CD4-positive, alpha-beta T cell (primary cell): ENCODE data around the gene HOXC10. TPM values are rescaled to one million over a fixed set of nuclear protein-coding genes. Genes with fewer than 3 reads are reported as not detected.

Experiments used
- ATAC-seq: fragments of 200-7000 bp; cut with Tn5 transposase; one replicate; pipeline ENCODE4 v1.10.0; 2022; ENCODE audit warnings: mild to moderate bottlenecking; ENCODE audit not compliant: poor library complexity
- CTCF ChIA-PET: fragments of 350-600 bp; sonication (Branson Sonifier 250); formaldehyde crosslinking; loops from one replicate; lab custom pipeline; 2021; ENCODE audit warnings: antibody characterized with exemption, inconsistent platforms; lab: Charles Lee
- POLR2A ChIA-PET: fragments of 350-600 bp; sonication (Branson Sonifier 250); formaldehyde crosslinking; loops from one replicate; lab custom pipeline; 2021; ENCODE audit warnings: antibody characterized with exemption, inconsistent platforms; lab: Charles Lee
- DNase-seq, 14 experiments: peaks; one replicate each; pipeline ENCODE4 v3.0.0-alpha.2; 2013 to 2020; ENCODE audit warnings: mixed read lengths in 2 of 14
- H3K27ac ChIP-seq, 2 donors: one replicate each; pipeline versions ENCODE4 v1.5.1 to v1.7.0; 2013; ENCODE audit warnings: low read length in 2 of 2, low read depth in 1 of 2, mild to moderate bottlenecking in 1 of 2
- H3K27me3 ChIP-seq, 2 experiments: 1 replicate in 1 of 2; 2 replicates in 1 of 2; pipeline versions ENCODE4 v1.6.1 to v1.7.0; 2013; ENCODE audit warnings: low read length in 2 of 2, control low read depth in 1 of 2, mild to moderate bottlenecking in 1 of 2, moderate library complexity in 1 of 2; ENCODE audit not compliant: insufficient read depth in 2 of 2, control insufficient read depth in 1 of 2
- H3K36me3 ChIP-seq: one replicate; pipeline ENCODE4 v1.6.1; 2013; ENCODE audit warnings: low read length, control low read depth; ENCODE audit not compliant: insufficient read depth
- H3K4me1 ChIP-seq: one replicate; pipeline ENCODE4 v1.6.1; 2013; ENCODE audit warnings: low read length, control low read depth; ENCODE audit not compliant: insufficient read depth
- H3K4me3 ChIP-seq: one replicate; pipeline ENCODE4 v1.5.1; 2013; ENCODE audit warnings: mild to moderate bottlenecking, low read length, moderate library complexity
- H3K9me3 ChIP-seq, 2 experiments: 1 replicate in 1 of 2; 2 replicates in 1 of 2; pipeline versions ENCODE4 v1.6.1 to v1.7.0; 2013; ENCODE audit warnings: low read length in 2 of 2, mild to moderate bottlenecking in 2 of 2, control low read depth in 1 of 2, moderate library complexity in 1 of 2; ENCODE audit not compliant: control insufficient read depth in 1 of 2, insufficient read depth in 1 of 2
- H3K27ac Mint-ChIP-seq: one replicate; pipeline ENCODE4 v1.8.0; 2020; ENCODE audit warnings: mixed read lengths
- H3K27me3 Mint-ChIP-seq: one replicate; pipeline ENCODE4 v1.8.0; 2021; ENCODE audit warnings: mixed read lengths
- H3K36me3 Mint-ChIP-seq: one replicate; pipeline ENCODE4 v1.8.0; 2021; ENCODE audit warnings: low read depth, mixed read lengths
- H3K4me1 Mint-ChIP-seq: one replicate; pipeline ENCODE4 v1.8.0; 2021; ENCODE audit warnings: low read depth, mixed read lengths
- H3K4me3 Mint-ChIP-seq: one replicate; pipeline ENCODE4 v1.8.0; 2020; ENCODE audit warnings: mild to moderate bottlenecking, mixed read lengths
- H3K9me3 Mint-ChIP-seq: one replicate; pipeline ENCODE4 v1.8.0; 2020; ENCODE audit warnings: mixed read lengths
- CTCF ChIP-seq: fragments of 200-600 bp; IDR thresholded peaks from one replicate; pipeline ENCODE4 v1.8.0; 2022; ENCODE audit warnings: antibody characterized with exemption, mild to moderate bottlenecking
- intact Hi-C, 2 experiments: fragments of 100-400 bp; cut with DNase I in 1 of 2; cut with micrococcal nuclease in 1 of 2; formaldehyde crosslinking; loops; one replicate each; pipeline versions ENCODE4 v1.15.1 to v1.9.0; 2023 to 2025; cut with DNase I, micrococcal nuclease
- total RNA-seq, 174 experiments: library from RNA in 2 of 174; stranded (reverse) in 2 of 174; gene quantifications; one replicate each; pipeline ENCODE4 v1.2.3 and lab custom pipeline; 2021 to 2026

Gene HOXC10
- total RNA-seq, 2 experiments from 2014 or later, result not detected

- DNase-seq (no peak), ATAC-seq (no peak)
- Histone ChIP-seq H3K4me1 (peaks cover 43% of the 10 kb centered on the region), H3K27me3 (peaks cover 96 to 99% of the 10 kb centered on the region in 2 experiments), H3K9me3 (peaks cover 4 to 72% of the 10 kb centered on the region in 2 experiments), H3K27ac (no peak overlapping the region), H3K4me3 (no peak overlapping the region), H3K36me3 (no peaks in the 10 kb centered on the region)
- ChIA-PET POLR2A (no interaction called here), CTCF (no interaction called here)
- Mint-ChIP-seq H3K4me1 (peaks cover 28% of the 10 kb centered on the region), H3K4me3 (no peak overlapping the region), H3K36me3 (no peaks in the 10 kb centered on the region), H3K9me3 (no peaks in the 10 kb centered on the region), H3K27ac (no peak overlapping the region), H3K27me3 (peaks cover 95% of the 10 kb centered on the region)
- TF ChIP-seq CTCF, result no peak
- intact Hi-C loops, result loop anchor here in 1 of 2 experiments (2.0 to 5.0 kb wide), 2 partner anchors 15 to 36 kb away; partner anchors contain the start of gene HOXC10
Measured at GRCh38 chr12:53951577-53952334, 33.2 kb upstream of the HOXC10 start.

- DNase-seq, result no peak
- Histone ChIP-seq H3K27me3 (peaks cover 97 to 99% of the 10 kb centered on the region in 2 experiments), H3K4me3 (no peak overlapping the region), H3K9me3 (peaks cover 4 to 78% of the 10 kb centered on the region in 2 experiments), H3K4me1 (peaks cover 49% of the 10 kb centered on the region), H3K27ac (no peak overlapping the region), H3K36me3 (no peaks in the 10 kb centered on the region)
- H3K4me3 Mint-ChIP-seq, result peak overlapping the region; percentile 36
- H3K36me3 Mint-ChIP-seq, result no peaks in the 10 kb centered on the region
- no peak for ATAC-seq
- ChIA-PET CTCF (no interaction called here), POLR2A (no interaction called here)
- H3K9me3 Mint-ChIP-seq, result no peaks in the 10 kb centered on the region
- intact Hi-C loops, result loop anchor here in 1 of 2 experiments (5.0 kb wide), 1 partner anchor 35 kb away; the partner anchor contains the start of gene HOXC10
- peaks cover 95% of the 10 kb centered on the region for H3K27me3 Mint-ChIP-seq
- H3K4me1 Mint-ChIP-seq, result peaks cover 33% of the 10 kb centered on the region
- H3K27ac Mint-ChIP-seq, result peak overlapping the region; percentile 49
- no peak for TF ChIP-seq CTCF
Measured at GRCh38 chr12:53952335-53952694, 32.6 kb upstream of the HOXC10 start.

- ATAC-seq (no peak), DNase-seq (no peak)
- CTCF ChIA-PET, result interaction anchor here (1.0 kb wide), 1 partner anchor 22 kb away, joined by 3 read pairs; no protein-coding TSS in a partner anchor
Measured at GRCh38 chr12:53952871-53953734, 31.8 kb upstream of the HOXC10 start.

More at GRCh38 chr12:53952871-53953734, 31.8 kb upstream of the HOXC10 start:
- H3K9me3 Mint-ChIP-seq, result no peaks in the 10 kb centered on the region
- Histone ChIP-seq H3K4me3 (no peak overlapping the region), H3K36me3 (no peaks in the 10 kb centered on the region), H3K9me3 (peaks cover 4 to 85% of the 10 kb centered on the region in 2 experiments), H3K4me1 (peaks cover 49% of the 10 kb centered on the region), H3K27ac (no peak overlapping the region), H3K27me3 (peaks cover 97 to 99% of the 10 kb centered on the region in 2 experiments)
- H3K27me3 Mint-ChIP-seq, result peaks cover 95% of the 10 kb centered on the region
- intact Hi-C loops, result loop anchor here in 1 of 2 experiments (5.0 kb wide), 1 partner anchor 34 kb away; the partner anchor contains the start of gene HOXC10
- POLR2A ChIA-PET, result no interaction called here
- H3K4me3 Mint-ChIP-seq, result peak overlapping the region; percentile 36
- H3K27ac Mint-ChIP-seq, result peak overlapping the region; percentile 49
- H3K36me3 Mint-ChIP-seq, result no peaks in the 10 kb centered on the region
- TF ChIP-seq CTCF, result no peak
- peaks cover 33% of the 10 kb centered on the region for H3K4me1 Mint-ChIP-seq
